IMR-90 (cell line): ENCODE data around the gene SAMD15. TPM values are rescaled to one million over a fixed set of nuclear protein-coding genes. Genes with fewer than 3 reads are reported as not detected.

Experiments used
- ATAC-seq: fragments of 200-7000 bp; cut with Tn5 transposase; 2 replicates; pipeline ENCODE4 v1.9.1; 2020; ENCODE audit warnings: low read depth, mild to moderate bottlenecking, moderate library complexity
- BruUV-seq: library from RNA; stranded (reverse); fragments of 400-500 nt; replicated peaks from 2 replicates; lab custom pipeline; 2021; lab: Mats Ljungman, UMichigan
- CTCF ChIA-PET: fragments of 300-600 bp; formaldehyde crosslinking; extraction: SDS; loops from one replicate; lab custom pipeline; 2021; ENCODE audit warnings: antibody characterized with exemption; lab: Yijun Ruan, JAX
- POLR2A ChIA-PET: fragments of 300-600 bp; sonication (Branson Sonifier 250); formaldehyde crosslinking; loops from one replicate; lab custom pipeline; 2022; ENCODE audit warnings: antibody characterized with exemption; ENCODE audit not compliant: unreplicated experiment; lab: Charles Lee
- DNase-seq: peaks from one replicate; pipeline ENCODE4 v3.0.0; 2013
- H2AFZ ChIP-seq: replicated peaks from 2 replicates; pipeline ENCODE3; 2013; ENCODE audit warnings: low read length, mild to moderate bottlenecking; ENCODE audit not compliant: poor library complexity
- H2AK5ac ChIP-seq: 2 replicates; pipeline ENCODE4 v1.6.1; 2013; ENCODE audit warnings: low read depth, low read length, inconsistent platforms
- H2AK9ac ChIP-seq: replicated peaks from 2 replicates; pipeline ENCODE3; 2013; ENCODE audit warnings: mild to moderate bottlenecking, low read depth, low read length, moderate library complexity; ENCODE audit not compliant: poor library complexity
- H2BK120ac ChIP-seq: 2 replicates; pipeline ENCODE4 v1.6.1; 2013; ENCODE audit warnings: low read depth, low read length, inconsistent platforms
- H2BK15ac ChIP-seq: 3 replicates; pipeline ENCODE4 v1.6.1; 2013; ENCODE audit warnings: low read depth, low read length, inconsistent platforms
- H2BK20ac ChIP-seq: 2 replicates; pipeline ENCODE4 v1.6.1; 2013; ENCODE audit warnings: low read depth, mild to moderate bottlenecking, inconsistent platforms, low read length, moderate library complexity
- H2BK5ac ChIP-seq: 2 replicates; pipeline ENCODE4 v1.6.1; 2013; ENCODE audit warnings: mild to moderate bottlenecking, low read depth, low read length, inconsistent platforms; ENCODE audit not compliant: poor library complexity, severe bottlenecking
- H3K14ac ChIP-seq: replicated peaks from 2 replicates; pipeline ENCODE4 v1.6.1; 2013; ENCODE audit warnings: low read depth, low read length, inconsistent platforms
- H3K18ac ChIP-seq: 2 replicates; pipeline ENCODE4 v1.6.1; 2013; ENCODE audit warnings: low read depth, low read length, control low read depth
- H3K23ac ChIP-seq: 2 replicates; pipeline ENCODE4 v1.6.1; 2013; ENCODE audit warnings: low read depth, low read length, inconsistent platforms
- H3K27ac ChIP-seq: 2 replicates; pipeline ENCODE4 v1.5.1; 2013; ENCODE audit warnings: mild to moderate bottlenecking, control low read depth, low read length; ENCODE audit not compliant: insufficient read depth
- H3K27me3 ChIP-seq: 2 replicates; pipeline ENCODE4 v1.6.1; 2013; ENCODE audit warnings: low read length; ENCODE audit not compliant: control insufficient read depth, insufficient read depth
- H3K36me3 ChIP-seq: 2 replicates; pipeline ENCODE4 v1.6.1; 2013; ENCODE audit warnings: low read length, mixed read lengths; ENCODE audit not compliant: control insufficient read depth, insufficient read depth
- H3K4ac ChIP-seq: 2 replicates; pipeline ENCODE4 v1.6.1; 2013; ENCODE audit warnings: low read depth, low read length, inconsistent platforms
- H3K4me1 ChIP-seq: 2 replicates; pipeline ENCODE4 v1.6.1; 2013; ENCODE audit warnings: low read length, mixed read lengths; ENCODE audit not compliant: control insufficient read depth, insufficient read depth
- H3K4me2 ChIP-seq: 2 replicates; pipeline ENCODE4 v1.6.1; 2013; ENCODE audit warnings: low read depth, mild to moderate bottlenecking, control low read depth, low read length, moderate library complexity
- H3K4me3 ChIP-seq: 2 replicates; pipeline ENCODE4 v1.5.1; 2013; ENCODE audit warnings: low read depth, mild to moderate bottlenecking, control low read depth, low read length, moderate library complexity; ENCODE audit not compliant: insufficient read depth
- H3K56ac ChIP-seq: 2 replicates; pipeline ENCODE4 v1.6.1; 2013; ENCODE audit warnings: low read length, inconsistent platforms; ENCODE audit not compliant: insufficient read depth; ENCODE audit errors: extremely low read depth
- H3K79me1 ChIP-seq, 2 experiments: 2 replicates each; pipeline ENCODE4 v1.6.1; 2013; ENCODE audit warnings: low read length in 2 of 2, inconsistent platforms in 1 of 2, low read depth in 1 of 2
- H3K9ac ChIP-seq: 2 replicates; pipeline ENCODE4 v1.6.1; 2013; ENCODE audit warnings: low read depth, low read length, control low read depth
- H3K9me1 ChIP-seq: 2 replicates; pipeline ENCODE4 v1.6.1; 2013; ENCODE audit warnings: low read length, inconsistent platforms; ENCODE audit not compliant: insufficient read depth
- H3K9me3 ChIP-seq: 2 replicates; pipeline ENCODE4 v1.6.1; 2013; ENCODE audit warnings: low read length; ENCODE audit not compliant: control insufficient read depth, insufficient read depth
- H4K20me1 ChIP-seq: 2 replicates; pipeline ENCODE4 v1.6.1; 2013; ENCODE audit warnings: low read length, inconsistent platforms; ENCODE audit not compliant: insufficient read depth
- H4K5ac ChIP-seq: 2 replicates; pipeline ENCODE4 v1.6.1; 2013; ENCODE audit warnings: mild to moderate bottlenecking, low read depth, low read length, control low read depth
- H4K8ac ChIP-seq, 2 experiments: 2 replicates each; pipeline ENCODE4 v1.6.1; 2013; ENCODE audit warnings: low read depth in 2 of 2, low read length in 2 of 2, control low read depth in 1 of 2, inconsistent platforms in 1 of 2
- H4K91ac ChIP-seq: 2 replicates; pipeline ENCODE4 v1.6.1; 2013; ENCODE audit warnings: low read depth, low read length, inconsistent platforms; ENCODE audit not compliant: insufficient read depth
- CHD1 ChIP-seq: IDR thresholded peaks from 2 replicates; pipeline ENCODE4 v1.6.1; 2012; ENCODE audit warnings: low read depth, low read length, improper control_type of control experiment
- ELK1 ChIP-seq: fragments of 150-350 bp; IDR thresholded peaks from 2 replicates; pipeline ENCODE4 v1.6.1; 2016; ENCODE audit warnings: low read depth, mild to moderate bottlenecking, low read length, moderate library complexity, borderline replicate concordance
- FOS ChIP-seq: fragments of 150-350 bp; IDR thresholded peaks from 2 replicates; pipeline ENCODE4 v1.6.1; 2016; ENCODE audit warnings: low read depth, low read length
- MAZ ChIP-seq: IDR thresholded peaks from 2 replicates; pipeline ENCODE4 v1.6.1; 2012; ENCODE audit warnings: low read depth, mild to moderate bottlenecking, low read length, improper control_type of control experiment, moderate library complexity, borderline replicate concordance
- NFE2L2 ChIP-seq: fragments of 150-350 bp; IDR thresholded peaks from 2 replicates; pipeline ENCODE4 v1.6.1; 2016; ENCODE audit warnings: low read depth, mild to moderate bottlenecking, low read length
- RCOR1 ChIP-seq: IDR thresholded peaks from 2 replicates; pipeline ENCODE4 v1.6.1; 2012; ENCODE audit warnings: mild to moderate bottlenecking, low read length, improper control_type of control experiment; ENCODE audit not compliant: insufficient replicate concordance
- USF2 ChIP-seq: fragments of 150-350 bp; IDR thresholded peaks from 2 replicates; pipeline ENCODE4 v1.6.1; 2017; ENCODE audit warnings: mild to moderate bottlenecking, antibody characterized with exemption, low read length, low read depth
- WGBS, 2 experiments: methylation state at CpG; one replicate each; pipeline versions ENCODE4 v1.1.5 to v1.1.7; 2013; ENCODE audit warnings: missing lambda C conversion rate in 2 of 2; ENCODE audit not compliant: insufficient read length in 1 of 2; ENCODE audit errors: extremely low coverage in 2 of 2; 5-methylcytosine and 5-hydroxymethylcytosine counted together
- dilution Hi-C: fragments of 300-500 bp; cut with HindIII; formaldehyde crosslinking; loops from one replicate; pipeline ENCODE4 v1.14.3; 2018; ENCODE audit warnings: low sequenced_read_pairs; ENCODE audit not compliant: unreplicated experiment
- in situ Hi-C: fragments of 300-500 bp; cut with MboI; formaldehyde crosslinking; loops from 3 replicates; pipeline ENCODE4 v1.14.3; 2019; ENCODE audit warnings: low sequenced_read_pairs, inconsistent platforms, mixed read lengths
- intact Hi-C: fragments of 100-400 bp; cut with micrococcal nuclease; formaldehyde crosslinking; loops from 2 replicates; pipeline ENCODE4 v1.10.0; 2022
- polyA plus RNA-seq, 3 experiments: library from polyadenylated mRNA; depleted of rRNA; stranded (reverse); fragments of >200 nt; gene quantifications; 2 replicates each; pipeline ENCODE4 v1.2.3, GENCODE V29; 2012; ENCODE audit warnings: low replicate concordance in 1 of 3
- total RNA-seq: library from RNA; depleted of rRNA; stranded (reverse); fragments of >200 nt; gene quantifications from 2 replicates; pipeline ENCODE4 v1.2.3, GENCODE V29; 2012

The SAMD15 gene
- total and polyA plus RNA-seq, 2 of the 4 experiments (the other 2 are of a cell fraction) = 0.68 to 1.3 TPM

GRCh38 chr14:77353469-77354141, 23.6 kb upstream of the SAMD15 start:
- no TSS peak for BruUV-seq
- H3K4ac ChIP-seq = no peak overlapping the region

More at GRCh38 chr14:77353469-77354141, 23.6 kb upstream of the SAMD15 start:
- no peak for TF ChIP-seq FOS
- TF ChIP-seq USF2 = no peak
- TF ChIP-seq ELK1 = no peak
- TF ChIP-seq RCOR1 = no peak
- no peak for TF ChIP-seq CHD1
- TF ChIP-seq MAZ = no peak
- no peak for TF ChIP-seq NFE2L2
- H2BK5ac ChIP-seq = no peak overlapping the region
- WGBS, 2 experiments = 90% methylated on average over 3 of the region's 5 CpGs; no CpG with 5 or more reads in 1 of the 2 experiments
- dilution Hi-C loops (no loop called here), intact Hi-C loops (no loop called here), in situ Hi-C loops (no loop called here)
- no peak overlapping the region for H3K27ac ChIP-seq
- H3K27me3 ChIP-seq = no peaks in the 10 kb centered on the region
- no peak overlapping the region for H2AK5ac ChIP-seq
- H2BK15ac ChIP-seq = no peak overlapping the region
- H3K56ac ChIP-seq = no peak overlapping the region
- no peak overlapping the region for H3K14ac ChIP-seq
- no peaks in the 10 kb centered on the region for H3K36me3 ChIP-seq
- no peaks in the 10 kb centered on the region for H3K4me1 ChIP-seq
- no peaks in the 10 kb centered on the region for H3K9me1 ChIP-seq
- ATAC-seq (no peak), DNase-seq (no peak)
- ChIA-PET POLR2A (interaction anchor here (0.6 kb wide), 1 partner anchor 21 kb away, joined by 4 read pairs; no protein-coding TSS in a partner anchor), CTCF (no interaction called here)
- no peaks in the 10 kb centered on the region for H3K9me3 ChIP-seq
- H2BK120ac ChIP-seq = no peak overlapping the region
- no peak overlapping the region for H3K23ac ChIP-seq
- H3K9ac ChIP-seq = no peak overlapping the region
- no peak overlapping the region for H2AK9ac ChIP-seq
- H4K8ac ChIP-seq = no peak overlapping the region
- H4K91ac ChIP-seq = no peak overlapping the region
- H3K18ac ChIP-seq = no peak overlapping the region
- no peak overlapping the region for H2AFZ ChIP-seq
- no peak overlapping the region for H3K4me2 ChIP-seq
- no peak overlapping the region for H3K4me3 ChIP-seq
- H3K79me1 ChIP-seq = no peaks in the 10 kb centered on the region; a peak in 1 of 4 replicates
- no peak overlapping the region for H2BK20ac ChIP-seq
- no peaks in the 10 kb centered on the region for H4K20me1 ChIP-seq
- no peak overlapping the region for H4K5ac ChIP-seq
